Gastroesophageal sphincter (tissue), 4 donors: Measurements from ENCODE around the gene INTS14. TPM values are rescaled to one million over a fixed set of nuclear protein-coding genes. Genes with fewer than 3 reads are reported as not detected.

Experiments used
- ATAC-seq: fragments of 150-250 bp; one replicate; pipeline ENCODE4 v1.9.1; 2016; ENCODE audit warnings: mild to moderate bottlenecking, moderate library complexity
- H3K27ac ChIP-seq, 4 donors: fragments of 200-600 bp; sonication (generic) in 3 of 4; 1 replicate in 3 of 4; 2 replicates in 1 of 4; pipeline ENCODE4 v1.5.1; 2016 to 2019
- H3K27me3 ChIP-seq: fragments of 200-600 bp; sonication (generic); one replicate; pipeline ENCODE4 v1.5.1; 2019
- H3K36me3 ChIP-seq, 2 donors: fragments of 200-600 bp; sonication (generic); one replicate each; pipeline ENCODE4 v1.5.1; 2019; ENCODE audit warnings: control low read depth in 1 of 2
- H3K4me1 ChIP-seq, 3 donors: fragments of 200-600 bp; sonication (generic); 1 replicate in 2 of 3; 2 replicates in 1 of 3; pipeline ENCODE4 v1.5.1; 2016 to 2019; ENCODE audit warnings: control low read depth in 2 of 3
- H3K4me3 ChIP-seq, 2 donors: fragments of 200-600 bp; sonication (generic); one replicate each; pipeline ENCODE4 v1.5.1; 2019; ENCODE audit warnings: mild to moderate bottlenecking in 1 of 2, moderate library complexity in 1 of 2
- H3K9me3 ChIP-seq, 3 donors: fragments of 200-600 bp; sonication (generic); one replicate each; pipeline ENCODE4 v1.5.1; 2017 to 2019; ENCODE audit warnings: control low read depth in 2 of 3
- EP300 ChIP-seq: sonication (generic); formaldehyde crosslinking; IDR thresholded peaks from one replicate; pipeline ENCODE4 v1.6.1; 2017; ENCODE audit warnings: antibody characterized with exemption, mild to moderate bottlenecking
- POLR2A ChIP-seq, 2 donors: fragments of 450-650 bp; IDR thresholded peaks; one replicate each; pipeline ENCODE4 v1.6.1; 2017; ENCODE audit warnings: antibody characterized with exemption in 2 of 2, mild to moderate bottlenecking in 2 of 2, moderate library complexity in 1 of 2
- POLR2AphosphoS5 ChIP-seq: sonication (generic); formaldehyde crosslinking; IDR thresholded peaks from one replicate; pipeline ENCODE4 v1.6.1; 2017; ENCODE audit warnings: antibody characterized with exemption
- WGBS, 2 donors: methylation state at CpG; one replicate each; pipeline ENCODE4 v1.1.5; 2018; ENCODE audit warnings: low coverage in 1 of 2; 5-methylcytosine and 5-hydroxymethylcytosine counted together
- total RNA-seq, 4 donors: library from RNA; depleted of rRNA; stranded (reverse); fragments of >200 nt; gene quantifications; one replicate each; pipeline ENCODE4 v1.1.0, GENCODE V29; 2016
- TF ChIP-seq, protein P1 (sequence below), 4 experiments: fragments of 200-600 bp in 2 of 4; fragments of 450-650 bp in 2 of 4; sonication (generic) in 1 of 4; IDR thresholded peaks; one replicate each; pipeline ENCODE4 v1.5.1; 2017 to 2019; ENCODE audit warnings: antibody characterized with exemption in 4 of 4, mild to moderate bottlenecking in 2 of 4, moderate library complexity in 2 of 4

The INTS14 gene
- total RNA-seq, 4 donors from 2014 or later, result 23.8 to 33.5 (median 28.8) TPM

DNA sequence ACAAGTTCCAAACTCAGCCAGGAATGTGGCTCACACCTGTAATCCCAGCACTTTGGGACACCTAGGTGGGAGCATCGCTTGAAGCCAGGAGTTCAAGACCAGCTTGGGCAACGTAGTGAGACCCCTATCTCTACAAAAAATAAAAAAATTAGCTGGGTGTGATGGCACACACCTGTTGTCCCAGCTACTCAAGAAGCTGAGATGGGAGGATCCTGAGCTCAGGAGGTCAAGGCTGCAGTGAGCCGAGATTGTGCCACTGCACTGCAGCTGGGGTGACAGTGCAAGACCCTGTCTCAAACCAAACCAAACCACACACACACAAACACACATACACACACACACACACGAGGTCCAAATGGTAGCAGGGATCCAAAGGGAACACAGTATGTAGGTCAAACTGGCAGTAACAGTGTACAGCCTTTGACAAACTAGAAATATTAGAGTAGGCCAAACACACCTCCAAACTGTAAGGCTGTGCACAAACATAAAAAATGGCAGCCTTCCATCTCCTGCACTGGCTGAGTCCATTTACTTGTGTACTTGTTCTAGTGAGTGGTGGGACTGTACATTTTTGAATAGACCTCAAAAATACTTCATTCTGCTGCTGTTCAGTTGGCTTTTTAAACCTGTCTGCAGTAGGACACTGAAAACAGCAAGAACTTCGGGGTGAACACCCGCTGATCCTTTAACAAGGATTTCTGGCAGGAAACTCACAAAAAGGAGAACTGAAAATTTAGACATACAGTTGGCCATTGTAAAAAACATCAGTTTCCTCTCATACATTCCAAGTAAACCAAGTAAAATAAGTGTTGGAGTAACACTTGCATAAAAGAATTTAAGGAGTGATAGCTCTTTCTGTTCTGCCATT lies 33.6 kb downstream of the INTS14 start:
- H3K4me1 ChIP-seq, result no peaks in the 10 kb centered on the region
- TF ChIP-seq POLR2A (IDR thresholded peaks at IDR 0.05), result no peak
- no peak for TF ChIP-seq POLR2AphosphoS5
- TF ChIP-seq, protein P1, sequence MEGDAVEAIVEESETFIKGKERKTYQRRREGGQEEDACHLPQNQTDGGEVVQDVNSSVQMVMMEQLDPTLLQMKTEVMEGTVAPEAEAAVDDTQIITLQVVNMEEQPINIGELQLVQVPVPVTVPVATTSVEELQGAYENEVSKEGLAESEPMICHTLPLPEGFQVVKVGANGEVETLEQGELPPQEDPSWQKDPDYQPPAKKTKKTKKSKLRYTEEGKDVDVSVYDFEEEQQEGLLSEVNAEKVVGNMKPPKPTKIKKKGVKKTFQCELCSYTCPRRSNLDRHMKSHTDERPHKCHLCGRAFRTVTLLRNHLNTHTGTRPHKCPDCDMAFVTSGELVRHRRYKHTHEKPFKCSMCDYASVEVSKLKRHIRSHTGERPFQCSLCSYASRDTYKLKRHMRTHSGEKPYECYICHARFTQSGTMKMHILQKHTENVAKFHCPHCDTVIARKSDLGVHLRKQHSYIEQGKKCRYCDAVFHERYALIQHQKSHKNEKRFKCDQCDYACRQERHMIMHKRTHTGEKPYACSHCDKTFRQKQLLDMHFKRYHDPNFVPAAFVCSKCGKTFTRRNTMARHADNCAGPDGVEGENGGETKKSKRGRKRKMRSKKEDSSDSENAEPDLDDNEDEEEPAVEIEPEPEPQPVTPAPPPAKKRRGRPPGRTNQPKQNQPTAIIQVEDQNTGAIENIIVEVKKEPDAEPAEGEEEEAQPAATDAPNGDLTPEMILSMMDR (IDR thresholded peaks at IDR 0.05), result no peak
- ATAC-seq, result no peak
- H3K36me3 ChIP-seq, result peaks cover 4 to 99% of the 10 kb centered on the region in 2 donors
- no peaks in the 10 kb centered on the region for H3K9me3 ChIP-seq
- WGBS, 2 donors, result 77 to 82% methylated on average over 6 of the region's 6 CpGs
- H3K4me3 ChIP-seq, result no peak overlapping the region
- no peak overlapping the region for H3K27ac ChIP-seq
- H3K27me3 ChIP-seq, result no peaks in the 10 kb centered on the region

DNA sequence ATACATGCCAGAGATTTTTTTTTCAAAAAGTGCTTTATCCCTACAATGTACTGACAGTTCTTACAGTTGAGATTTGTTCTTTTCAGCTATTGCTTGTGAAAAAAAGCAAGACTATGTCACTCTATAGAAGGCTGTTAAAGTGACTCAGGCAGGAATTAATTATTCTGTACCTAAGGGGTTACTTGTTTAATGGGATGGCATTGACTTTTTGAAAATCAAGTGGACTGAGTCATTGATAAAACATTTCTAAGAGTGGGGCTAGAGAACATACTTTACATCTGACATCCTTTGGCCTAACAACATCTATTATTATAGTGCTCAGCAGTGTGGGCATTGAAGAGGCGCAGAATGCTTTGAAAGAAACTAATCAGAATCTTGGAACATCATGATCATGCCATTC lies 34.3 kb downstream of the INTS14 start:
- H3K4me3 ChIP-seq, result no peak overlapping the region
- ATAC-seq, result no peak
- no peak overlapping the region for H3K27ac ChIP-seq
- no peaks in the 10 kb centered on the region for H3K9me3 ChIP-seq
- H3K27me3 ChIP-seq, result no peaks in the 10 kb centered on the region
- no peaks in the 10 kb centered on the region for H3K4me1 ChIP-seq
- peaks cover 4 to 98% of the 10 kb centered on the region in 2 donors for H3K36me3 ChIP-seq
- TF ChIP-seq POLR2AphosphoS5 (no peak), POLR2A (IDR thresholded peaks at IDR 0.05) (no peak), EP300 (no peak)
- TF ChIP-seq, protein P1 (IDR thresholded peaks at IDR 0.05), result no peak
- 73 to 100% methylated on average over 1 of the region's 1 CpG for WGBS, 2 donors

DNA sequence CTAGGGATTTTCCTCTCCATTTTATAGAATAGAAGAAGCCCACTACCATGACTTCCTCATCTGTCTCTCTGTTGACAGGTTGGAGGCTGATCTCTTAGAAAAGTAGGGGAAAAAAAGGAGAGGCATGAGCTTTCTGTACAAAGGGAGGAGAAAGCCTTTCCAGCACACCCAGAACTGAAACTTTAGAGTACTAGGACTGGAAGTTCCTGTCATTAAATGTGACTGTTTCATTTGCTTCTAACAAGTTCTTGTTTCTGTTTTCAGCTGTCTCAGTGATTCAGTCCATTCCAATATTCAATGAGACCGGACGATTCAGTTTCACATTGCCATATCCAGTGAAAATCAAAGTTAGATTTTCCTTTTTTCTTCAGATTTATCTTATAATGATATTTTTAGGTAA lies 39.0 kb downstream of the INTS14 start:
- 80 to 86% methylated on average over 1 to 2 of the region's 2 CpGs for WGBS, 2 donors
- Histone ChIP-seq H3K27ac (no peak overlapping the region), H3K36me3 (peaks cover 5 to 96% of the 10 kb centered on the region in 2 donors)

DNA sequence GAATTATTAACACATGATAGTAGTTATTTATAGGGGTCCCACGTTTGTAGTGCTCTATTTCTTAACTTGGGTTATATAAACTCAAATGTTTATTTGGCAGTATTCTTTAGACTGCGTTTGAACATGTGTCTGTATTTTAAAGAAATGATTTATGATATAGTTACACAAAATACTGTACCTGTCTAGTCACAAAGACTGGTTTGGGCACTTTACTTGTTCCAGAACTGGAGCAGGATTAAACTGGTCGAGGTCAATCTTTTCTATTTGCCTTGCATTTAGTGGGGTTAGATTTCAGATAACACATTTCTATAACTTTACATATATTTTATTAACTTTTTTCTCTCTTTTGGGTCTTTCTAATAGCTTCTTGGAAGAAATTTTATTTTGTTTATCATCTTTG lies 41.2 kb downstream of the INTS14 start:
- H3K4me3 ChIP-seq, result no peak overlapping the region
- no peak overlapping the region for H3K27ac ChIP-seq
- peaks cover 5 to 95% of the 10 kb centered on the region in 2 donors for H3K36me3 ChIP-seq
- no peak for ATAC-seq
- H3K4me1 ChIP-seq, result no peaks in the 10 kb centered on the region
- 78 to 85% methylated on average over 3 of the region's 3 CpGs for WGBS, 2 donors
- no peaks in the 10 kb centered on the region for H3K27me3 ChIP-seq
- TF ChIP-seq EP300 (no peak), POLR2AphosphoS5 (no peak), POLR2A (IDR thresholded peaks at IDR 0.05) (no peak)
- TF ChIP-seq, protein P1 (IDR thresholded peaks at IDR 0.05), result no peak
- H3K9me3 ChIP-seq, result no peaks in the 10 kb centered on the region

More for the DNA sequence above, 39.0 kb downstream of the INTS14 start:
- no peak overlapping the region for H3K4me3 ChIP-seq
- no peaks in the 10 kb centered on the region for H3K9me3 ChIP-seq
- H3K27me3 ChIP-seq, result no peaks in the 10 kb centered on the region
- no peak for ATAC-seq
- TF ChIP-seq POLR2A (IDR thresholded peaks at IDR 0.05) (no peak), POLR2AphosphoS5 (no peak), EP300 (no peak)
- TF ChIP-seq, protein P1 (IDR thresholded peaks at IDR 0.05), result no peak
- no peaks in the 10 kb centered on the region for H3K4me1 ChIP-seq

DNA sequence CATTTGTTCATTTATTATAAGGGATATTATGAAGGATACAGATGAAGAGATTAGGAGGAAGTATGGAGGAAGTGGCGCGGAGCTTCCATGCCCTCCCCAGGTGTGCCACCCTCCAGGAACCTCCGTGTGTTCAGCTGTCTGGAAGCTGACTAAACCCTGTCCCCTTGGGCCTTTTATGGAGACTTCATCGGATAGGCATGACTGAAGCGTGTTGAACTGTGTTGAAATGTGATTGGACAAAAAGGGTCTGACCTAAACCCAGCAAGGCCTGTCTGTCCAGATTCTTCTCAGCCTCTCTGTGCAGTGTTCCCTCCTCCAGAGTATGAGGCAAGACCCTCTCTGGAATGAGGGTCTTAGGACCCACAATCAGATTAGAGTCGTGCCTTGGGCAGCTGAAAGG lies 49.0 kb downstream of the INTS14 start:
- WGBS, 2 donors, result 85 to 87% methylated on average over 4 of the region's 6 CpGs
- Histone ChIP-seq H3K9me3 (no peaks in the 10 kb centered on the region), H3K36me3 (peaks cover 0 to 89% of the 10 kb centered on the region in 2 donors), H3K4me1 (no peaks in the 10 kb centered on the region), H3K4me3 (no peak overlapping the region), H3K27ac (no peak overlapping the region), H3K27me3 (no peaks in the 10 kb centered on the region)
- TF ChIP-seq POLR2A (IDR thresholded peaks at IDR 0.05) (no peak), POLR2AphosphoS5 (no peak), EP300 (no peak)
- TF ChIP-seq, protein P1 (IDR thresholded peaks at IDR 0.05), result no peak
- ATAC-seq, result no peak
